Osteoblast (primary cell): Measurements from ENCODE around the gene WSCD2. TPM values are rescaled to one million over a fixed set of nuclear protein-coding genes. Genes with fewer than 3 reads are reported as not detected.

ENCODE experiments used
- DNase-seq: peaks from one replicate; pipeline ENCODE4 v3.0.0; 2011; ENCODE audit warnings: low spot score, mixed read lengths; ENCODE audit not compliant: insufficient read length; ENCODE audit errors: missing footprints
- H2AFZ ChIP-seq: 2 replicates; pipeline ENCODE4 v1.6.0; 2011; ENCODE audit warnings: mild to moderate bottlenecking, low read length
- H3K27ac ChIP-seq: 2 replicates; pipeline ENCODE4 v1.5.1; 2011; ENCODE audit warnings: mild to moderate bottlenecking, low read depth, low read length, moderate library complexity
- H3K27me3 ChIP-seq: 2 replicates; pipeline ENCODE4 v1.6.0; 2012; ENCODE audit warnings: mild to moderate bottlenecking, control low read depth, inconsistent platforms, low read length, moderate library complexity; ENCODE audit not compliant: insufficient read depth
- H3K36me3 ChIP-seq: 2 replicates; pipeline ENCODE4 v1.5.1; 2011; ENCODE audit warnings: mild to moderate bottlenecking, low read length, control low read depth, moderate library complexity; ENCODE audit not compliant: insufficient read depth
- H3K4me1 ChIP-seq: 2 replicates; pipeline ENCODE4 v1.5.1; 2011; ENCODE audit warnings: mild to moderate bottlenecking, low read length, control low read depth, moderate library complexity; ENCODE audit not compliant: insufficient read depth
- H3K4me2 ChIP-seq: 2 replicates; pipeline ENCODE4 v1.6.0; 2011; ENCODE audit warnings: mild to moderate bottlenecking, low read length; ENCODE audit not compliant: insufficient read depth
- H3K4me3 ChIP-seq: fragments of 200-600 bp; sonication (generic); 3 replicates; pipeline ENCODE4 v1.5.1; 2012; ENCODE audit warnings: mild to moderate bottlenecking, low read length, inconsistent platforms; ENCODE audit not compliant: insufficient read depth
- H3K79me2 ChIP-seq: 2 replicates; pipeline ENCODE4 v1.6.0; 2012; ENCODE audit warnings: mild to moderate bottlenecking, low read length, control low read depth, inconsistent platforms; ENCODE audit not compliant: insufficient read depth
- H3K9me3 ChIP-seq: 2 replicates; pipeline ENCODE4 v1.5.1; 2011; ENCODE audit warnings: low read depth, low read length, control low read depth
- H4K20me1 ChIP-seq: 2 replicates; pipeline ENCODE4 v1.6.0; 2012; ENCODE audit warnings: mild to moderate bottlenecking, low read length, control low read depth; ENCODE audit not compliant: insufficient read depth
- CTCF ChIP-seq: IDR thresholded peaks from 2 replicates; pipeline ENCODE4 v1.5.1; 2011; ENCODE audit warnings: mild to moderate bottlenecking, low read depth, low read length, moderate library complexity; ENCODE audit errors: extremely low read depth
- total RNA-seq: library from RNA; depleted of rRNA; stranded (reverse); fragments of >200 nt; gene quantifications from 2 replicates; pipeline ENCODE4 v1.2.3, GENCODE V29; 2012

Gene WSCD2
- total RNA-seq, 1 donor, result 0.36 TPM

GRCh38 chr12:108180255-108181094 is 51.4 kb downstream of the WSCD2 start:
- no peak overlapping the region for H3K4me2 ChIP-seq
- DNase-seq, result no peak
- H3K9me3 ChIP-seq, result no peaks in the 10 kb centered on the region
- no peaks in the 10 kb centered on the region for H3K79me2 ChIP-seq
- H3K27ac ChIP-seq, result no peak overlapping the region
- no peaks in the 10 kb centered on the region for H4K20me1 ChIP-seq
- H3K4me3 ChIP-seq, result no peak overlapping the region
- no peak for TF ChIP-seq CTCF
- H2AFZ ChIP-seq, result no peak overlapping the region
- no peaks in the 10 kb centered on the region for H3K27me3 ChIP-seq
- no peaks in the 10 kb centered on the region for H3K4me1 ChIP-seq
- H3K36me3 ChIP-seq, result no peaks in the 10 kb centered on the region

- Histone ChIP-seq H4K20me1 (no peaks in the 10 kb centered on the region), H3K79me2 (no peaks in the 10 kb centered on the region), H3K4me2 (no peak overlapping the region), H3K4me1 (no peaks in the 10 kb centered on the region), H3K27me3 (no peaks in the 10 kb centered on the region), H2AFZ (no peak overlapping the region), H3K36me3 (no peaks in the 10 kb centered on the region), H3K4me3 (no peak overlapping the region), H3K27ac (no peak overlapping the region), H3K9me3 (no peaks in the 10 kb centered on the region)
- TF ChIP-seq CTCF, result no peak
- no peak for DNase-seq
Measured at GRCh38 chr12:108181095-108181454, 52.0 kb downstream of the WSCD2 start.

- no peak overlapping the region for H3K27ac ChIP-seq
- no peaks in the 10 kb centered on the region for H4K20me1 ChIP-seq
- H3K36me3 ChIP-seq, result no peaks in the 10 kb centered on the region
- H3K4me3 ChIP-seq, result no peak overlapping the region
- no peaks in the 10 kb centered on the region for H3K4me1 ChIP-seq
- H3K27me3 ChIP-seq, result no peaks in the 10 kb centered on the region
- H2AFZ ChIP-seq, result no peak overlapping the region
- H3K9me3 ChIP-seq, result no peaks in the 10 kb centered on the region
- H3K79me2 ChIP-seq, result no peaks in the 10 kb centered on the region
- no peak for DNase-seq
- H3K4me2 ChIP-seq, result no peak overlapping the region
- no peak for TF ChIP-seq CTCF
Measured at GRCh38 chr12:108182096-108182495, 53.0 kb downstream of the WSCD2 start.

GRCh38 chr12:108185002-108185401 is 55.9 kb downstream of the WSCD2 start:
- Histone ChIP-seq H3K4me2 (no peak overlapping the region), H3K27me3 (no peaks in the 10 kb centered on the region), H3K27ac (no peak overlapping the region), H3K79me2 (no peaks in the 10 kb centered on the region), H3K9me3 (no peaks in the 10 kb centered on the region), H4K20me1 (no peaks in the 10 kb centered on the region), H3K36me3 (no peaks in the 10 kb centered on the region), H3K4me3 (no peak overlapping the region), H3K4me1 (no peaks in the 10 kb centered on the region), H2AFZ (no peak overlapping the region)
- no peak for DNase-seq
- TF ChIP-seq CTCF, result no peak
